ENCODE results near the gene PPFIA4. TPM values are rescaled to one million over a fixed set of nuclear protein-coding genes. Genes with fewer than 3 reads are reported as not detected.

Gene PPFIA4
- total RNA-seq, 1 donor from 2014 or later: 11.1 TPM

DNA sequence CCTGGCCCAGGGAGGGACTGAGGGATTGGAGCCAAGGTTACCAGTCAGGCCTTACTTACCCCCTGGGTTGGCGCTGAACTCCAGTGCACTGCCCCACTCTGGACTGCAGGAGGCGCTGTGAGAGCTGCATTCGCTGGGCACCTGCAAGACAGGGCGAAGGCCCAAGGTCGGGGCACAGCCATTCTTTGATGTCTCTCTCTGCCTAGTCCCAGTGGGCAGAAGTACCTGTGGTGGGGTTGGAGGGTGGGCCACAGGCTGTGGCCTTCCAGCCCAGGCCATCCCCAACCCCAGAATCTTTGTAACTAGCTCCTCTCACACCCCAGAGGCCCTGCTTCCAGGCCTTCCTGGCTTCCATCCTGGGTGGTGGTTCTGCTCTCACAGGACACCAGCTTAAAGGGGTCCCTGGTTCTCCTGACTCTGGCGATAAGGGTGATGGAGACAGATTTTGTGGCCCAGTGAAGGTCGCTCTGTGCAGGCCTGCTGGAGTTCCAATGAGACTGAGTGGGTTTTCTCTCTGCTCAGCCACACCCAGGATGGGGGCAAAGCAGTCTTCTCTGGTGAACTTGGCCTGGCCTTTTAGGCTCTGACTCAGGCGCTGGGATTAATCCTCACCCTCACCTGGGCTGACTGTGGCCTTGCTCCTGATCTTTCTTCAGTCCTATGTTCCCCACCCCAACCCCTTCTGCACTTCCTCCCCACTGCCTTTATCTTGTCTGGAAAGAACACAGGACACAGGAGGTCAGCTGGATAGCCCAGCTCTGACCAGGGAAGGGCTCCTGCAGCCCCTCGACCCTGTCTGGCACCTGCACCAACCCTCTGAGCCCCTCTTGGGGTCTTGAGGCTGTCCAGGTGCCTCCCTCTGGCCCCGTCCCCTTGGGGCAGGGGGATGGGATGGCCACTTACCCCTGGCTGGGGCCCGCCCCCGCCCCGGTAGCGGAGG is 58.6 kb downstream of the PPFIA4 start:
- no peak for DNase-seq

DNA sequence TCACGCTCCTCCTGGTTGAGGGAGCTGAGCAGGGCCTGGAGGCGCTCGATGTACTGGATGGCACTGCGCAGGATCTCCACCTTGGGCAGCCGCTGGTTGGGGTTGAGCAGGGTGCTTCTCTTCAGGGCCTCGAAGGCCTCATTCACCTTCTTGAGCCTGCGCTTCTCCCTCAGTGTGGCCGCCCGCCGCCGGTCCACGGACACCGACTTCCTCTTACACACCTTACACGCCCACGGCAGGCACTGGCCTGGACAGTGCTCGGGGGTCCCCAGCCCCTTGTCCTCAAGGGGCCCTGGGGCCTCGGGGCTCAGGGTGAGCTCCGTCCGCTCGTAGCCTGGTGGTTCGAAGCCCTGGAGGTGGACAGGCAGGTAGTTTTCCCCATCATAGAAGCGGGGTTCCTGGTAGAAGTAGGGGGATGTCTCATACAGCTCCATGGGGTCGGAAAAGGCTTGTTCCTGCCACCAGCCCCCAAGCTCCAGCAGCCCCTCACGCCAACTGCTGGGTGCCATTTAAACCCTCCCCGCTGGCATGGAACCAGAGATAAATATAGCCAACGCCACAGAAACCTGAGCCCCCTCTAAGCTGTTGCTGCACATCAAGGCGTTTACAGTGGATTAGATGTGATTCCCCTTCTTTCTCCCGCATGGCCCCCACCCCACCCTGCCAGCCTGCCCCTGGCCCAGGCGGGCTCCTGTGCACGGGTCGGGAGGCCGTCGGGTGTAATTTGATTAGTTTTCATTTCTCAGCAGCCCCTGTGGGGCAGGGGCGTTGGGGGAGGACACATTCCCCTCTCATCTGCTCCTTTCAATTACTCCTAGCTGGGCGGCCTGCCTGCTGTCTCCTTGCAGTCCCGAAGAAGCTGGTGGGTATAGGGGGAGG is 59.5 kb downstream of the PPFIA4 start, which contains the start of gene MYOG:
Gene MYOG (minus strand): TSS at position 485 of the 879 bp plus-strand sequence. CDS start 51 bp downstream, at position 434.
- no peak for DNase-seq

DNA sequence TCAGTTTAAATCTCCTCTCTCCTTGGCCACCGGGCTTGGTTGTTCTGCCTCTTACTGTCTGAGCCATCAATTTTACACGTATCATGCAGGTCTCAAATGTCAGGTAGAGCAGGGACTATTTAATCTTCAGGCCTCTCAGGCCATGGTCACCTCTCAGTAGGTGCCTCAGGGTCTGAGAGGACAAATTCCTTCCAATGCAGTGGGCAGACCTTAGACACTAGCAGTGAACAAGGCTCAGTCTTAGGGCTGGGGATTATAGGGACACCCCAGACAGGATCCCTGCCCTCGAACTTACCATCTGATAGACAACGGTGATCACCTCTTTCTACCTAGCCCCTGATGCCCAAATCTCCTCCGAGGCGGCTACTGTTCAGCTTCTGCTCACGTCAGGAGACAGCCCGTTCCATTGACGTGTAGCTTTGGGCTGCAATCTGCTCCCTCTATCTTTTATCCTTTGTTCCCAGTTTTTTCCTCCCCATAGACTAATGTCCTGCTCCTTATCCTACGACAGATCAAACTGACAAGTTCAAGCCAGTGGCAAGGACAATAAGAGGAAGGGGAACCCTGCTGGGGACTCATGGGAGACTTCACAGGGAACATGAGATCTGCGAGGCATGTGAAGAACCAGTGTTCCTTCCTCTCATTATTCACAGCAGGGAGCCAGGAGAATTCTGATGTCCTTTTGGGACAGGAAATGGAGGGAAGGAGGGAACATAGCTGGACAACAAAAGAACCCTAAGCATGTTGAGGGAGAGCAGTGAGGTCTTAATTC is 60.9 kb downstream of the PPFIA4 start:
- DNase-seq: no peak

DNA sequence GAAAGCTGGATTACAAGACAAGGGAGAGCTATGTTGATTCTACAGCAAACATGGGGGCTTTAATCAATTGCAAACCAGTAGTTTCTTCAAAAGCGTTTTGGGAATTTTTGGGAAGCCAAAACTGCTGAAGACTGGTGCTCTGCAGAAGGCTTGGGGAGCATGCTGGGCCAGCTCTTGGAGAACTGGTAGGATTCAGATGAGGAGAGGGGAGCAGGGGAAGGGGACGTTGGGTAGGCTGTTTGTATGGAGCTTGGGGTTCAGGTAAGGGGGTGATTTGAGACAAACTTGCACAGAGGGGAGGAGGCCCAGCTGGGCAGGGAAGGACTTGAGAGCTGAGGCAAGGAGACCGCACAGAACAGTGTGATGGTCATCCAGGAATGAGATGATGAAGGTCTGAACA is 62.1 kb downstream of the PPFIA4 start:
- no peak for DNase-seq

DNA sequence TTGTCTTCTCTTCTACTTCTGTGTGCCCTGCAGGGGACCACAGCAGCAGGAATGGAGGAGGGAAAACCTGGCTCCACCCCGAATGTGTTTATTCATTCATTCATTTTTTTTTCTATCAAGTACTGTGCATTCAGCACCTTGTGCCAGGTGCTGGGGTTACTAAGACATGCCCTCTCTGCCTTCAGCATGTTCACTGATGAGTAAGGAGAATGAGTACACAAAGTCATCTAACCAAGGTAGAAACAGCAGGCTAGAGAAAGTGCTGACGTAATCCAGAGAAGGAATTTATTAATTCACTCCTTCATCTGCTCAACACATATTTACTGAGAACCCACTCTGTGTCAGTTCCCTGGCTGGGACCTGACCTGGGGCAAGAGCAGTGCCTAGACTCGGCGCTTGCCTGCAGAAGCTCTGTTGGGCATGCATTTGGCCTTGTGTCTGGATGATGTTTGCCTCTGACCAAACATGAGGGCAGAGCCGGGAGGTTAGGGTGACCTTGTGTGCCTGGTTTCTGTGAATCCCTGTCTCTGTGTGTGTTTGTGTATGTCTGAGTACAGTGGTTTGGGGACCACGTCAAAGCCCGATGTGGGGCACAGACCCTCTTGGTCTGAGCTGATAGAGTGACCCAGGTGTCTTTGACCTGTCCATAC is 62.8 kb downstream of the PPFIA4 start:
- no peak for DNase-seq

DNA sequence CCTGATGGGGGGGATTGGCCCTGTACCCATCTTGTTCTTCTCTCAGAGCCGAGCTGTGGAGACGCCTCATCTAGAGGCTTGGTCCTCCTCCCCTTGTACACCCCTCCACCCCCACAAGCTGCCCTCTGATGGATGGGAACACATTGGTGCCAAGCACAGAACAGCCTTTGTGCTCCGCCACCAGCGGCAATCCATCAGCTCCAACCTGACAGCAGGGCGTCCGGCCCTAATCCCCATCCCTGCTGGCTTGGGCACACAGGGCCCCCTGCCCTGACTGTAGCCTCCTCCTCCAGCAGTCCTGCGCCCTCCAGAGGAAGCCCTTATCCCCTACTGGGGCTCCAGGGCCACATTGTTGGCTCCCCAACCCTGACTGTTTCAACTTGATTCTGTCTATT is 63.4 kb downstream of the PPFIA4 start:
- no peak for DNase-seq

DNA sequence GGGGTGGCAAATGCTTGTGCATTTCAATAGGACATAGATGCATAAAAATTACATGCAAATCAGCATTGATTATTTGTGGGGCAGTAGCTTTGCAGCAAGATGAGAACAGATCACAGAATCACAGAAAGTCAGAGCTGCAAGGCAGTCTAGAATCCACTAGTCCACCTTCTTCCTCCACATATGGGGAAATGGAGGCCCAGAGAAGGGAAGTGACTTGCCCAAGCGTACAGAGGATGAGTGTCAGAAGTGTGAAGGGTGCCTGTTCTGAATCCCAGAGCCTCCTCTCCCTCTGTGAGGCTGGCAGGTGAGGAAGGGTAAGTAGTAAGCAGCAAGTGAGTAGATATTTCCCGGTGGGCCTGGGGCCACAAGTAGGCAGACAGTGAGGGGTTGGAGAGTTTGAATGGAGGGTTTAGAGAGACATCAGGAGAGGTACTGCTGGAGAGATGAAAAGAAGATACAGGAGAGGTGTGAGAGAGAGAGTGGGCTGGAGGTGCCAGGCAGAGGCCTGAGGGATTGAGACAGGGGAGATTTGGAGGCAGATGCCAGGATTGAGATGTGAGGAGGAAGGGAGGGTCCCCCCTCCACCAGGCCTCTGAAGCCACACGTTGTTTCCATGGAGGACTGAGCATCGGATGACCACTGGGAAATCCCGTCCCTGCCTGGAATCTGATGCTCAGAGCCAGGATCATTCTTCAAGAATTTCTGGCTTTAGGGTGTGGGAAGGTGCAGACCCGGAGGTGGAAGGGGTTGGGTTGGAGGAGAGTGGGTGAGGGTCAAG is 64.3 kb downstream of the PPFIA4 start:
- no peak for DNase-seq

DNA sequence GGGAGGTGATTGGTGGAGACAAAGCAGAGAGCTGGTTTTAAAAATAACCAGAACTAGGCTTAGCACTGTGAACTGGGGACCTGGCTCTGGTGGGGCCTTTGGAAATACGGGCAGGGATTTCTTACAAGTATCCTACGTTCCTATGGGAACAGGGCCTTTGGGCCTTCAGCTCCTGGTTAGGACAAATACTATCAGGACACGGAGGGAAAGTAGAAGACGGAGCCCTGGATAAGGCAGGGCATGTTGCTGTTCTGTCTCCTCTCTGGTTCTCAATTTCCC is 64.8 kb downstream of the PPFIA4 start:
- DNase-seq: no peak

DNA sequence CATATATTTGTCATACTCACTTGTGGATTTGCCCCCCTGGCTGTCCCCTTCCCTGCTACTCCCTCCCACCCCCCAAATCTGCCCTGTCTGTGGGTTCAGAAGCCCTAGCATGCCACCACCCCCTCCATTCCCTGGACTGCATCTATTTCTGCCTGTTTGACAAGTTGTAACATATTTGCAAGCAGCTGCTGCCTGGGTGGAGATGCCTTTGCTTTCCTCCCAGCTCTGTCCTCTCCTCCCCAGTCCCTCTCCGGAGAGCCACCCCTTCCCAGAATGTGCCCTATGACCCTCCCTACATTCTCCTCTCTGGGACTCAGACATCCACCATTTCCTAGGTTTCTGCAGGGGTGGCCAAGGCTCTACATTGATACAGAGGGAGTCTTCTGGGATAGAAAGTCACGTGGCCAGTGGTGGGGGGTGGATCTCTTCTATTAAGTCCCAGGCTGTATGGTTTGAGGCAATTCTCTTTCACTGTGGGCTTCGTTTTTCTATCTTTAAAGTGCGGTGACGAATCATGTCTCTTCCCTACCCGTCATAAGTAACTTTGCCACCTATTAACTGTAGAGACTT is 65.6 kb downstream of the PPFIA4 start:
- no peak for DNase-seq

DNA sequence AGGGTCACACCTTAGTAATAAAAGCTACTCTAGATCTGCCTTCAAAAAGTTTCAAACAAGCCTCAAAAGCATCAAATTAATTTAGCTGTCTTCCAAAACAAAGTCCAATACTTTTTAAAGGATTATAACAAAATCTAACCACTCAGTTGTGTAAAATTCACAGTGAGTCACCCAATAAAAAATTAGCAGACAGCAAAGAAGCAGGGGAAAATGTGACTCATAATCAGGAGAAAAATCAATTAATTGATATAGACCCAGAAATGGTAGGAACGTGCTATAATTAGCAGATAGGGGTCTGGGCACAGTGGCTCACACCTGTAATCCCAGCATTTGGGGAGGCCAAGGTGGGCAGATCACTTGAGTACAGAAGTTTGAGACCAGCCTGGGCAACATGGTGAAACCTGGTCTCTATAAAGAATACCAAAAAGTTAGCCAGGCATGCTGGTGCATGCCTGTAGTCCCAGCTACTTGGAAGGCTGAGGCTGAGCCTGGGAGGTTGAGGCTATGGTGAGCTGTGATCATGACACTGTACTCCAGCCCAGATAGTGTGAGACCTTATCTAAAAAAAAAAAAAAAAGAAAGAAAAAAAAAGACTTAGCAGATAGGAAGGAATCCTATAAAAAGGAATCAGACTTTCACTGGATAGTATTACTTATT is 67.6 kb downstream of the PPFIA4 start:
- DNase-seq: no peak

DNA sequence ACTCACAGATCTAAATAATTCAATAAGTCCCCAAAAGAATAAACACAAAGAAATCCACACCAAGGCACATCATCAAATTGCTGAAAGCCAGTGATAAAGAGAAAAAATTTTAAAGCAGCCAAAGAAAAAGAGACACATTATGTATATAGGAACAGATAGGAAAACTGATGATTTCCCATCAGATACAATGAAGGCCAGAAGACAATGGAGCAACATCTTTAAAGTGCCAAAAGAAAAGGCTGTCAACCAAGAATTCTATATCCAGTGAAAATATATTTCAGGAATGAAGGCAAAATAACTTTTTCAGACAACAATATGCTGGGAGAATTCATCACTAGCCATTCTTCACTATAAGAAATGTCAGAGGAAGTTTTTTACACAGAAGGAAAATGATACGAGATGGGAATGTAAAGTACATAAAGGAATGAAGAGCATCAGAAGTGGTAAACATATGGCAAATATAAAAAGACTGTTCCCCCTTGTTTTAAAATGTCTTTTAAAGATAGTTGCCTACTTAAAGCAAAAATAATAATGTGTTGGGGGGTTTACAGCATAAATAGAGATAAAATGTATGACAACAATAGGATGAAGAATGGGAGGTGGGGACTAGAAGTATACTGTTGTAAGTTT is 68.9 kb downstream of the PPFIA4 start:
- no peak for DNase-seq

DNA sequence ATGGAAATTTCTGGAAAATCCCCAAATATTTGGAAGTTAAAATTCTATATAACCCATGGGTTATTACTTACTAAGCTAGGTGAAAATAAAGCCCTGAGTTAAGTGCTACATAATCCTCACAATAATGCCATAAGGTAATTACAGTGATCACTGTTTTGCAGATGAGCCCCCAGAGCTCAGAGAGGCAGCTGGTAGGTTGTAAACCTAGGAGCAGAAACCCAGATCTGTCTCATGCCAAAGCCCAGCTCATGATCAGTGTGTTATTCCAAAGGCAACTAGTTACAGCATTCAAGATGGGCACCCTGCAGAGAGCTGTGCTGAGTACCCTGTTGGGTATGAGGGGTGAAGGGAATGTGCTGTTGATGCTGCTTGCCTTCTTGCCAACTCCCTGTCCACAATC is 70.3 kb downstream of the PPFIA4 start:
- no peak for DNase-seq

DNA sequence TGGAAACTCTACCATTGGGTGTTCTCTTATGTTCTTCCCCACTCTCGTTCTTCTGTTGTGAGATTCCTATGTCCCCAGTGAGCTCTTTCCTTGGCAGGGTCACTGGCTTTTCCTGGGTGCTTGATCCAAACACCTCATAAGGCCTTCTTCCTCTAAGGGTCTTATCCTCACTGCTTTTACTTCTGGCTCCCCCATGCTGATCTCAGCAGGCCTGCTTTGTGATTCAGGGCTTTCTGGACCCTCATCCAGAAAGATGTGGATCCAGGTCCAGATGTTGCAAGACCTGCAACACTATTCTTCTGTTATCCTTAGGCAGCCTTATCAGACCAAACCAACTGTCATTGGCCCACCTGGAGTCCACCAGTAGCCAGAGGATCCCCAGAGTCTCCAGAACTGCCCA is 70.7 kb downstream of the PPFIA4 start:
- no peak for DNase-seq

DNA sequence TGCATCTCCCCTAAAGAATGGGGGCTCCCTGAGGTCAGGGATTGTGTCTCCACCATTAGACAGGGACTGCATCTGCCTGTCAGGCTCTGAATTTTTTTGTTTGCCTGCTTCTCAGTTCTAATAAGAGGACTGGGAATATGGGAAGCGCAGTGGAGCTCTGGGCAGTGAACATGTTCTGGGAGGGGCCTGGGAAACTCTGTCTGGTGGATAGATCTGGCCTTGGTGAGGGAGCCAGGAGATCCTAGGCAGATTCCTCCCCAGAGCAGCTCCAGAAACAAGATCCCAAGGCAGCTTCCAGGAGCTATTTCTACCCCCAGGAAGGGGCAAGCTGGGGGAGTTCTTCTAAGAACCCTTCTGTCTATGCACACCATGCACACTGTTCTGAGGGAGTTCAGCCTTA is 72.2 kb downstream of the PPFIA4 start:
- DNase-seq: no peak

DNA sequence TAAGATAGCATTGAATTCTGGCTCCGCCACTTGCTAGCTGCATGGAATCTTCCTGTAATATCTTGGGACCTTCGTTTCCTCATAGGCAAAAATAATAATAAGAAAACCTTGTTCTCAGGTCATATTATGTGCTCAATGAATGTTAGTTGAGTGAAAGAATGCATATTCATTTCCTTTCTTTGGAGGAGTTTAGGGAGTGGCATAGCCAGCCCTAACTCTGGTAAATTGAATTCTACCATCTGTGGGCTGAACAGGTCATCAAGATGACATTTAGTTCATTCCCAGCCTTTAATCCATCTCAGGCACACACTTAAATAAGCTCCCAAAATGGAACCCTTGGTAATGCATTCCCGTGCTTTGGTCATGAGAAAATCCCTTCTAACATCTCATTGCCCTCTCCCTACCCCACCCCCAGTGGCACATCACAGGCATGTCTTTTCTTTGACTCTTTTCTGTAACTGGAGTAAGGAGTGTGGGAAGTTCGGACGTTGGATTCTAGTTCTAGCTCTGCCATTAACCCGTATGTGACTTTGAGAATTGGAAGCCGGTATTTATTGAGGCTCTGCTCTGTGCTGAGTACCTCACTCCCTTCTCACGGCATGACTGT is 72.7 kb downstream of the PPFIA4 start:
- DNase-seq: no peak

DNA sequence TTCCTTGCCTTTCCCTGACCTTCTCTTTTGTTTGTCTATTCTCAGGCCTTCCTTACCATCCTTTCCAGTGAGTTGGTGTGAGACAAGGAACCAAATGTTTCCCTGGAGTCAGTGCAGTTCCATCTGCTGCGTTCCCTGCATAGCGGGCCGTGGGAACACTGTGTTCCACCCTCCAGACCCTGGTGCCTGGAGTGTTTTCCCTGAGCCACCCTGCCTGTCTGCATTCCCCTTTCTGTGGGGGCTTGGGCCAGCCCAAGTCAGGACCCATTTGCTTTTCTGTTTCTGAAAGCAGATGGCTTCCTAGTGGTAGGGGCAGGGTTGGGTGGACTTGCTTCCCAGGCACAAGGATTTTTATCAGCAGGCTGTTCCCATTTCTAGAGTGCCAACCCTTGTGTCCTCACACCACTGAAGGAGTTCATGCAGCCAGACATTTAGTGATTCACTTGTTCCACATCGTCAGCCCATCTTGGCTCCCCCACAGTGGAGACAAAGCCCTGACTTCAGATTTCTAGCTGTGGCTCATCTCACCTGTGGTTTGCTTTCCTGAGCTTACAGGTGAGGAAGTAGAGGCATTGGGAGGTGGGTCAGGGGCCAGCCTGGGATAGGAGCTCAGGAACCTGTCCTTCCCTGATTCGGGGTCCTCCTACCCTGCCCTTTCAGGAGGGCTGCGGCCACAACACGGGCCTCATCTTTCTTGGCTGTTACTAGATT is 73.7 kb downstream of the PPFIA4 start:
- no peak for DNase-seq

DNA sequence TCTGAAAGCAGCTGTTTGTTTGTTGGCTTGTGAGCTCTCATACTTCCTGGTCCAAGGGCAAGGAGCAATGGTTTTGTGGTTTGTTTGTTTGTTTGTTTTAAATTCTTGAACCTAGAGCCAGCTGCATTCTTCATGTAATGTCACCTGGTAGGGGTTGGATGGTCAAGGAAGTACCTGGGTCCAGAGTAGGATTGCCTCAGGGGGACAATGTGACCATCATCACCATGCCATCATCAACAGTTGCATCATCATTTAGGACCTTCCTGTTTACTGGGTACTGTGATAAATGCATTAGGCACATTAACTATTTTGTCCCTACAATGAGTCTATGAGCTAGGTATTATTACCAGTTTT is 74.2 kb downstream of the PPFIA4 start:
- no peak for DNase-seq

DNA sequence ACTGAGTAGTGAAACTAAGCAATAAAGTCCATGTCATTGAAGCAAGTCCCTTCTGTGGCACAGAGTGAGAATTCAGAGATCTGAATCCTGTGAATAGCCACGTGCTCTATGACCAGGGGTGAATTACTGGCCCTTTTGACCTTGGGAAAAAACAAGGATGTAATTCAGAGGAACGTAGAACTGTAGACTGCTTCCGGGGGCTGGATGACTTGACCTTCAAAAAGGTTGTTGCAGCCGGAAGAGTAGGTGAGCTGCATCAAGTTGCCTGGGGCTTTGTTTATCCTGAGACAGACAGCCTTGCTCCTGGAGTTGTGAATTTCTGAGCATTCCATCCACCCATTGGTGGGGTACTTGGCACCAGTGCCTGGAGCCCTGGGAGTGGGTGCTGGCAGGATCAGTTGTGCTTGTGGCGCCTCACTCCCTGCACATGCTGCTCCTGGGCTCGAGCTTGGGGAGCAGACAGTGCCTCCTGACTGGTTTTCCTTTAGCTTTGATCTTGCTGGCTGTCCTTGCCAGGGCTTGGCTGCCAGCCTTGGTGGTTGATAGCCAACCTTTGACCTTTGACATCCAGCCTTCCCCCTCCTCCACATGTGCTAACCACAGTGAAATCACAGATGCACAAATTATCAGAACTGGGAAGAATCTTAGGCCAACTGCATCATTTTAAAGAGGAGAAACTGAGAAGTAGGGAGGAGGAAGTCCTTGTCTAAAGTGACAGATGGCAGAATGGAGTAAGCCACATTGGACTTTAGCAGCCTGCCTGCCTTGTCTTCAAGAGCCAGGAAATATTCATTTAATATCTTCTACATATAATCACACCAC is 75.7 kb downstream of the PPFIA4 start:
- no peak for DNase-seq

All from occipital lobe (tissue), 2 donors.